CD4-positive, alpha-beta memory T cell (primary cell): Measurements from ENCODE around the gene GAB2. TPM values are rescaled to one million over a fixed set of nuclear protein-coding genes. Genes with fewer than 3 reads are reported as not detected.

Experiments used
- CTCF ChIA-PET: fragments of 350-600 bp; sonication (Branson Sonifier 250); formaldehyde crosslinking; loops from one replicate; lab custom pipeline; 2021; ENCODE audit warnings: inconsistent platforms; ENCODE audit not compliant: partially characterized antibody; lab: Charles Lee
- POLR2A ChIA-PET: fragments of 350-600 bp; sonication (Branson Sonifier 250); formaldehyde crosslinking; loops from one replicate; lab custom pipeline; 2021; ENCODE audit not compliant: partially characterized antibody; lab: Charles Lee
- DNase-seq, 5 donors: peaks; one replicate each; pipeline versions ENCODE4 v3.0.0 to v3.0.0-alpha.2; 2020 to 2022; ENCODE audit warnings: mixed read lengths in 1 of 5
- H3K27ac ChIP-seq: one replicate; pipeline ENCODE4 v1.7.0; 2013; ENCODE audit warnings: low read depth, low read length
- H3K27me3 ChIP-seq: 2 replicates; pipeline ENCODE4 v1.7.0; 2013; ENCODE audit warnings: mild to moderate bottlenecking, low read length, moderate library complexity; ENCODE audit not compliant: insufficient read depth
- H3K36me3 ChIP-seq: 2 replicates; pipeline ENCODE4 v1.7.0; 2013; ENCODE audit warnings: mild to moderate bottlenecking, low read length, moderate library complexity; ENCODE audit not compliant: insufficient read depth
- H3K4me1 ChIP-seq: 2 replicates; pipeline ENCODE4 v1.7.0; 2013; ENCODE audit warnings: mild to moderate bottlenecking, low read length, moderate library complexity; ENCODE audit not compliant: insufficient read depth
- H3K4me3 ChIP-seq, 2 donors: one replicate each; pipeline ENCODE4 v1.7.0; 2013; ENCODE audit warnings: low read length in 2 of 2, mild to moderate bottlenecking in 1 of 2
- H3K9me3 ChIP-seq, 2 donors: one replicate each; pipeline ENCODE4 v1.7.0; 2013; ENCODE audit warnings: low read length in 2 of 2, control low read depth in 1 of 2; ENCODE audit not compliant: control insufficient read depth in 1 of 2
- H3K27ac Mint-ChIP-seq, 7 donors: one replicate each; pipeline ENCODE4 v1.8.0; 2020 to 2021; ENCODE audit warnings: mixed read lengths in 7 of 7, mild to moderate bottlenecking in 6 of 7, inconsistent platforms in 3 of 7, moderate library complexity in 3 of 7
- H3K27me3 Mint-ChIP-seq, 2 donors: one replicate each; pipeline ENCODE4 v1.8.0; 2020 to 2021; ENCODE audit warnings: mixed read lengths in 2 of 2
- H3K36me3 Mint-ChIP-seq, 2 donors: one replicate each; pipeline ENCODE4 v1.8.0; 2020 to 2021; ENCODE audit warnings: mixed read lengths in 2 of 2, inconsistent platforms in 1 of 2, mild to moderate bottlenecking in 1 of 2
- H3K4me1 Mint-ChIP-seq, 4 donors: one replicate each; pipeline ENCODE4 v1.8.0; 2020 to 2021; ENCODE audit warnings: mixed read lengths in 4 of 4, mild to moderate bottlenecking in 1 of 4
- H3K4me3 Mint-ChIP-seq, 8 donors: one replicate each; pipeline ENCODE4 v1.8.0; 2020 to 2021; ENCODE audit warnings: mixed read lengths in 8 of 8, mild to moderate bottlenecking in 7 of 8, moderate library complexity in 6 of 8, inconsistent platforms in 3 of 8
- H3K9me3 Mint-ChIP-seq, 8 donors: one replicate each; pipeline ENCODE4 v1.8.0; 2020 to 2021; ENCODE audit warnings: mixed read lengths in 8 of 8, mild to moderate bottlenecking in 5 of 8, inconsistent platforms in 3 of 8, moderate library complexity in 1 of 8
- intact Hi-C: fragments of 100-400 bp; cut with micrococcal nuclease; formaldehyde crosslinking; loops from one replicate; pipeline ENCODE4 v1.15.1; 2023
- polyA plus RNA-seq, 2 donors: library from polyadenylated mRNA; unstranded; fragments of 300-500 nt; fragmentation: Illumina TruSeq; gene quantifications; one replicate each; pipeline ENCODE4 v1.2.3, GENCODE V29; 2021
- total RNA-seq, 2 experiments: library from RNA; stranded (reverse); gene quantifications; one replicate each; pipeline ENCODE4 v1.2.3, GENCODE V29; 2021

Gene GAB2
- total and polyA plus RNA-seq, 4 experiments from 2014 or later, result 0.05 to 6.7 (median 3.1) TPM

GRCh38 chr11:78304201-78304600 lies 113.4 kb downstream of the GAB2 start:
- Histone ChIP-seq H3K4me3 (no peak overlapping the region), H3K9me3 (no peaks in the 10 kb centered on the region), H3K36me3 (no peaks in the 10 kb centered on the region), H3K4me1 (no peaks in the 10 kb centered on the region), H3K27ac (no peak overlapping the region), H3K27me3 (no peaks in the 10 kb centered on the region)
- Mint-ChIP-seq H3K9me3 (peaks cover 0 to 2% (median 0%) of the 10 kb centered on the region in 8 donors), H3K36me3 (no peaks in the 10 kb centered on the region), H3K4me1 (no peaks in the 10 kb centered on the region), H3K27ac (no peak overlapping the region), H3K27me3 (peaks cover 0 to 2% of the 10 kb centered on the region in 2 donors), H3K4me3 (no peak overlapping the region)
- CTCF ChIA-PET, result no interaction called here
- intact Hi-C loops, result no loop called here
- no peak for DNase-seq
- POLR2A ChIA-PET, result no interaction called here

GRCh38 chr11:78300108-78300839 lies 117.3 kb downstream of the GAB2 start:
- Histone ChIP-seq H3K9me3 (no peaks in the 10 kb centered on the region), H3K4me1 (no peaks in the 10 kb centered on the region), H3K27ac (no peak overlapping the region), H3K36me3 (no peaks in the 10 kb centered on the region), H3K4me3 (no peak overlapping the region), H3K27me3 (no peaks in the 10 kb centered on the region)
- ChIA-PET POLR2A (no interaction called here), CTCF (no interaction called here)
- H3K4me1 Mint-ChIP-seq, result peaks cover 0 to 3% (median 0%) of the 10 kb centered on the region in 4 donors
- no peak for DNase-seq
- intact Hi-C loops, result no loop called here
- H3K27me3 Mint-ChIP-seq, result peaks cover 0 to 2% of the 10 kb centered on the region in 2 donors
- no peaks in the 10 kb centered on the region for H3K36me3 Mint-ChIP-seq
- H3K27ac Mint-ChIP-seq, result no peak overlapping the region
- H3K4me3 Mint-ChIP-seq, result no peak overlapping the region
- H3K9me3 Mint-ChIP-seq, result peaks cover 0 to 3% (median 0%) of the 10 kb centered on the region in 8 donors

- ChIA-PET POLR2A (no interaction called here), CTCF (no interaction called here)
- Histone ChIP-seq H3K4me3 (no peak overlapping the region), H3K27ac (no peak overlapping the region), H3K36me3 (no peaks in the 10 kb centered on the region), H3K27me3 (no peaks in the 10 kb centered on the region), H3K9me3 (no peaks in the 10 kb centered on the region), H3K4me1 (no peaks in the 10 kb centered on the region)
- H3K27ac Mint-ChIP-seq, result no peak overlapping the region
- no peak overlapping the region for H3K4me3 Mint-ChIP-seq
- no peaks in the 10 kb centered on the region for H3K36me3 Mint-ChIP-seq
- peaks cover 0 to 3% (median 0%) of the 10 kb centered on the region in 8 donors for H3K9me3 Mint-ChIP-seq
- peaks cover 0 to 3% (median 0%) of the 10 kb centered on the region in 4 donors for H3K4me1 Mint-ChIP-seq
- intact Hi-C loops, result no loop called here
- peaks cover 0 to 2% of the 10 kb centered on the region in 2 donors for H3K27me3 Mint-ChIP-seq
- no peak for DNase-seq
Measured at GRCh38 chr11:78299000-78299710, 118.5 kb downstream of the GAB2 start.

GRCh38 chr11:78298291-78298771 lies 119.3 kb downstream of the GAB2 start:
- H3K4me1 ChIP-seq, result no peaks in the 10 kb centered on the region
- no peaks in the 10 kb centered on the region for H3K27me3 ChIP-seq
- H3K27me3 Mint-ChIP-seq, result peaks cover 0 to 2% of the 10 kb centered on the region in 2 donors
- POLR2A ChIA-PET, result no interaction called here
- no peak overlapping the region for H3K27ac Mint-ChIP-seq
- no peak overlapping the region for H3K27ac ChIP-seq
- no peak overlapping the region for H3K4me3 ChIP-seq
- DNase-seq, result no peak
- CTCF ChIA-PET, result no interaction called here
- H3K4me1 Mint-ChIP-seq, result peaks cover 0 to 3% (median 0%) of the 10 kb centered on the region in 4 donors
- H3K4me3 Mint-ChIP-seq, result no peak overlapping the region
- H3K9me3 ChIP-seq, result no peaks in the 10 kb centered on the region
- intact Hi-C loops, result no loop called here
- peaks cover 0 to 3% (median 0%) of the 10 kb centered on the region in 8 donors for H3K9me3 Mint-ChIP-seq
- no peaks in the 10 kb centered on the region for H3K36me3 Mint-ChIP-seq
- H3K36me3 ChIP-seq, result no peaks in the 10 kb centered on the region

GRCh38 chr11:78295991-78296930 lies 121.4 kb downstream of the GAB2 start:
- no peaks in the 10 kb centered on the region for H3K27me3 ChIP-seq
- peaks cover 6% of the 10 kb centered on the region for H3K4me1 ChIP-seq
- intact Hi-C loops, result no loop called here
- no peak overlapping the region for H3K27ac ChIP-seq
- Mint-ChIP-seq H3K36me3 (no peaks in the 10 kb centered on the region), H3K27me3 (no peaks in the 10 kb centered on the region), H3K4me3 (no peak overlapping the region), H3K9me3 (peaks cover 0 to 3% (median 0%) of the 10 kb centered on the region in 8 donors), H3K27ac (no peak overlapping the region), H3K4me1 (peaks cover 11 to 17% (median 13%) of the 10 kb centered on the region in 4 donors)
- CTCF ChIA-PET, result no interaction called here
- no peaks in the 10 kb centered on the region for H3K9me3 ChIP-seq
- POLR2A ChIA-PET, result no interaction called here
- no peak overlapping the region for H3K4me3 ChIP-seq
- no peaks in the 10 kb centered on the region for H3K36me3 ChIP-seq
- DNase-seq, result no peak

- Mint-ChIP-seq H3K27ac (peak overlapping the region in 1 of 7 donors; percentile 6), H3K4me3 (no peak overlapping the region), H3K4me1 (peaks cover 11 to 24% (median 16%) of the 10 kb centered on the region in 4 donors), H3K9me3 (peaks cover 0 to 3% (median 0%) of the 10 kb centered on the region in 8 donors), H3K27me3 (no peaks in the 10 kb centered on the region), H3K36me3 (peaks cover 0 to 4% of the 10 kb centered on the region in 2 donors)
- Histone ChIP-seq H3K4me1 (peaks cover 9% of the 10 kb centered on the region), H3K36me3 (no peaks in the 10 kb centered on the region), H3K4me3 (no peak overlapping the region), H3K27ac (no peak overlapping the region), H3K9me3 (no peaks in the 10 kb centered on the region), H3K27me3 (no peaks in the 10 kb centered on the region)
- DNase-seq, result no peak
- ChIA-PET POLR2A (no interaction called here), CTCF (no interaction called here)
- intact Hi-C loops, result no loop called here
Measured at GRCh38 chr11:78295347-78295746, 122.3 kb downstream of the GAB2 start.
